ENCODE measurements around the gene SUCO. TPM values are rescaled to one million over a fixed set of nuclear protein-coding genes. Genes with fewer than 3 reads are reported as not detected.
A peak's percentile ranks its signal among the peaks of the same experiment; 100 is the strongest.

The SUCO gene
- total and polyA plus RNA-seq, 5 donors from 2014 or later = 9.0 to 108 (median 15.5) TPM

DNA sequence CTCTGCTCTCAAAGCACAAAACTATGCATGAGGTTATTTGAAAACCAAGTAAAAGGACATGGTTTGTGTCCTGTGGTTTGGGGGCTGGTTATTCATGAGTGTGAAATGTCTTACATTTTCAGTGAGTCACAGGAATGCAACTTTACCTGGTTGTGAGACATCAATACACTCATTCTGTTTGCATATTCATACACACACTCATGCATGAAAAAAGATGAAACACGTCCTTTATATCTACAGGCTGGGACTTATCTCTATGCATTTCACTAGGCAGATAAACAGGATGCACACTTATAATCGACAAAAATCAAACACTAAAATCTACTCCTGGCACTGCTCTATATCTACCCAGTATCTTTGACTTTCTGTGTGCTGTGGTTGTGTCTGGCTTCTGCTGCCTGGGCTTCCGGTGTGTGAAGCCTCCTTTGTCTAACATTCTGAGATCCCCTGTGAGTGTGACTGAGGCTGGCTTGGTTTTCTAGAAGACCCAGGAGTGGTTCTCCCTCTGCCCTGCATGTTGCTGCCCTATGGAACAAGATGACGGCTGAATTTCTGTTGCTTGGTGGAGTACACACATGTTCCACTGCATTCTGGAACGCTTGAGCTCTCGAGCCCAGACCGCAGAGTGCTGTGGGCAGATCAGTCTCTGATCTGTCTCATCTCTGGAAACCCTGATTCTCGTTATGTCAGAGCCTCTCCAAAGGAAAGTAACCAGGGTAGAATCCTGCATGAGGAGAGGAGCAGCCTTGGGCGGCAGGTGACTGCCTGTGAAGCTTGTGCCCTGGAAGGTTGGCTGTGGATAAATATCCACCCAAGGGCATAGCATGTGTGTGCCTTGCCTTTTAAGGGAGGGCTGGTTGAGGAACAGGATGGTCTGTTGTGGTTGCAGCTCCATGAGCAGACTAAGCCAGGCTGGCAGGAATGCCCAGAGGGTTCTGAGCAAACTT, 106.2 kb downstream of the SUCO start:
- DNase-seq (peak; percentile 16 to 87 (median 73)), ATAC-seq (ENCODE audit: low read depth in 2 of 2) (peak; percentile 83 to 90)
- Histone ChIP-seq H3K36me3 (ENCODE audit: control insufficient read depth, insufficient read depth, low read length) (no peaks in the 10 kb centered on the region), H3K4me3 (ENCODE audit: low read depth, low read length) (peak overlapping the region; percentile 51), H3K27ac (ENCODE audit: insufficient read depth, low read length, poor library complexity, severe bottlenecking) (peak overlapping the region; percentile 44), H3K9me3 (ENCODE audit: control insufficient read depth in 2 of 2, low read length in 2 of 2) (no peaks in the 10 kb centered on the region), H3K27me3 (ENCODE audit: control insufficient read depth, insufficient read depth, low read length) (no peaks in the 10 kb centered on the region), H3K4me1 (ENCODE audit: control insufficient read depth, insufficient read depth, low read length, poor library complexity, severe bottlenecking) (peaks cover 52% of the 10 kb centered on the region)
- Mint-ChIP-seq H3K36me3 (no peaks in the 10 kb centered on the region), H3K4me3 (peak overlapping the region; percentile 63 to 79 (median 70)), H3K9me3 (no peaks in the 10 kb centered on the region), H3K27me3 (no peaks in the 10 kb centered on the region), H3K4me1 (peaks cover 17 to 74% (median 54%) of the 10 kb centered on the region in 4 donors), H3K27ac (peak overlapping the region; percentile 80 to 94 (median 85))

DNA sequence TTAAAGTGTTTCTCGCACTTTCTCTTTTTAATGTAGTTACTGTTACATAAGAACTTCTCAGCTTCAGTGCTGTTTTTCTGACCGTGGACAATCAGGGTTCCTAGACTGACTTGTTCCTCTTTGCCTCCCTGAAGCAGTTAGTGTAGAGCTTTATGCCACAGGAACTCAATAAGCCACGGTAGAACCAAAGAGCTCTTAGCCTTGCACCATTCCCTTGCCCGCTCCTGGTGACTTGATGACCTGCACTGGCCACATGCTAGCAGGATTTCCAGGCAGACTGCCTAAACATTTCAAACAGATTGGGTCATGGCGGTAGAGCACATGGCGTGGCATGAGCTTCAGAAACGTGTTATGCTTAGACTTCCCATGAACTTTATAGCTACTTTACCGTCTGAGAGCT, 107.2 kb downstream of the SUCO start:
- H3K4me1 ChIP-seq (ENCODE audit: control insufficient read depth, insufficient read depth, low read length, poor library complexity, severe bottlenecking) = peaks cover 54% of the 10 kb centered on the region
- no peaks in the 10 kb centered on the region for H3K36me3 Mint-ChIP-seq
- peak overlapping the region; percentile 80 to 94 (median 85) for H3K27ac Mint-ChIP-seq

DNA sequence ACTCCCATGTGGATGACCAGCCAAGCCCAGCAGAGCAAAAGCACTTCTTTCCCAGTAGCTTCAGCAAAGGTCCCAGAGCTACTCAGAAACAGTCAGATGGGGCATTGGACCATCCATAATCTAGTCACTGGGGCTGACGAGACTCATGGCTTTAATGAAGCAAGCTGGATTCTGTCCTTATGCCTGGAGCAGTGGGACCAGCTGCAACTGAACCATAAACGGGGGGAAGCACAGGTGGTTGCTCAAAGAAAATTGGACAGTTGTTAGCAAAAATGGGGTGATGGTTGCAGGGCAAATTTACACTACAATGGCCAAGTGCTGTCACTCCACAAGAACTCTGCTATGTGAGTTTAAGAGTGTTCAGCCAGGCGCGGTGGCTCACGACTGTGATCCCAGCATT, 108.5 kb downstream of the SUCO start:
- no peak overlapping the region for H3K4me3 Mint-ChIP-seq
- no peaks in the 10 kb centered on the region for H3K36me3 Mint-ChIP-seq
- Histone ChIP-seq H3K36me3 (ENCODE audit: control insufficient read depth, insufficient read depth, low read length) (no peaks in the 10 kb centered on the region), H3K4me1 (ENCODE audit: control insufficient read depth, insufficient read depth, low read length, poor library complexity, severe bottlenecking) (peaks cover 54% of the 10 kb centered on the region), H3K27ac (ENCODE audit: insufficient read depth, low read length, poor library complexity, severe bottlenecking) (no peak overlapping the region), H3K9me3 (ENCODE audit: control insufficient read depth in 2 of 2, low read length in 2 of 2) (no peaks in the 10 kb centered on the region), H3K4me3 (ENCODE audit: low read depth, low read length) (no peak overlapping the region), H3K27me3 (ENCODE audit: control insufficient read depth, insufficient read depth, low read length) (no peaks in the 10 kb centered on the region)
- no peaks in the 10 kb centered on the region for H3K27me3 Mint-ChIP-seq
- ATAC-seq (ENCODE audit: low read depth in 2 of 2) (no peak), DNase-seq (no peak)
- H3K27ac Mint-ChIP-seq = peak overlapping the region; percentile 5 to 80 (median 38)
- H3K4me1 Mint-ChIP-seq = peaks cover 27 to 92% (median 66%) of the 10 kb centered on the region in 4 donors
- H3K9me3 Mint-ChIP-seq = no peaks in the 10 kb centered on the region

More for the DNA sequence above, 107.2 kb downstream of the SUCO start:
- Histone ChIP-seq H3K4me3 (ENCODE audit: low read depth, low read length) (peak overlapping the region; percentile 51), H3K36me3 (ENCODE audit: control insufficient read depth, insufficient read depth, low read length) (no peaks in the 10 kb centered on the region), H3K27ac (ENCODE audit: insufficient read depth, low read length, poor library complexity, severe bottlenecking) (no peak overlapping the region), H3K9me3 (ENCODE audit: control insufficient read depth in 2 of 2, low read length in 2 of 2) (no peaks in the 10 kb centered on the region), H3K27me3 (ENCODE audit: control insufficient read depth, insufficient read depth, low read length) (no peaks in the 10 kb centered on the region)
- no peak for DNase-seq
- ATAC-seq (ENCODE audit: low read depth in 2 of 2) = no peak
- peak overlapping the region in 3 of 4 donors; percentile 2 to 79 (median 24) for H3K4me3 Mint-ChIP-seq
- H3K9me3 Mint-ChIP-seq = no peaks in the 10 kb centered on the region
- no peaks in the 10 kb centered on the region for H3K27me3 Mint-ChIP-seq
- peaks cover 22 to 82% (median 61%) of the 10 kb centered on the region in 4 donors for H3K4me1 Mint-ChIP-seq

DNA sequence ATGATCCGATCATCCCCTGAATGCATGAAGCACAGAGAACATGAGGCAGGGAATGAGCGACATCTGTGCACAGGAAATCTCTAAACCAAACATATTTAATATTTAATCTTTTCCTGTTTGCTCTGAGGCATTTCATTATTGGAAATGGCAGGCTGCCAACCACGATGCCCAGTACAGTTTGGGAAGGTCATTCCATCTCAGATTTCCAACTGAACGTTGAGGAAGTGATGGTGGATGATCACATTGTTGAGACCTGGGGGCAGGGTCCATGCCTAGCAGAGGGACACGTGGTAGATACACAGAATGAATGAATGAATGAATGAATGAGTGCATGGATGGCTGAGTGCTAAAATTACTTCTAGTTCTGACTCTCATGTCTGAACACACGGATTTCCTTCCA, 110.0 kb downstream of the SUCO start:
- Mint-ChIP-seq H3K36me3 (no peaks in the 10 kb centered on the region), H3K4me3 (peak overlapping the region; percentile 19 to 73 (median 38)), H3K27me3 (no peaks in the 10 kb centered on the region), H3K27ac (peak overlapping the region in 2 of 3 donors; percentile 45 to 94), H3K9me3 (no peaks in the 10 kb centered on the region), H3K4me1 (peaks cover 29 to 94% (median 67%) of the 10 kb centered on the region in 4 donors)
- no peak for DNase-seq
- Histone ChIP-seq H3K9me3 (ENCODE audit: control insufficient read depth in 2 of 2, low read length in 2 of 2) (no peaks in the 10 kb centered on the region), H3K4me1 (ENCODE audit: control insufficient read depth, insufficient read depth, low read length, poor library complexity, severe bottlenecking) (peaks cover 55% of the 10 kb centered on the region), H3K27ac (ENCODE audit: insufficient read depth, low read length, poor library complexity, severe bottlenecking) (no peak overlapping the region), H3K4me3 (ENCODE audit: low read depth, low read length) (peak overlapping the region; percentile 30), H3K27me3 (ENCODE audit: control insufficient read depth, insufficient read depth, low read length) (no peaks in the 10 kb centered on the region), H3K36me3 (ENCODE audit: control insufficient read depth, insufficient read depth, low read length) (no peaks in the 10 kb centered on the region)
- no peak for ATAC-seq (ENCODE audit: low read depth in 2 of 2)

DNA sequence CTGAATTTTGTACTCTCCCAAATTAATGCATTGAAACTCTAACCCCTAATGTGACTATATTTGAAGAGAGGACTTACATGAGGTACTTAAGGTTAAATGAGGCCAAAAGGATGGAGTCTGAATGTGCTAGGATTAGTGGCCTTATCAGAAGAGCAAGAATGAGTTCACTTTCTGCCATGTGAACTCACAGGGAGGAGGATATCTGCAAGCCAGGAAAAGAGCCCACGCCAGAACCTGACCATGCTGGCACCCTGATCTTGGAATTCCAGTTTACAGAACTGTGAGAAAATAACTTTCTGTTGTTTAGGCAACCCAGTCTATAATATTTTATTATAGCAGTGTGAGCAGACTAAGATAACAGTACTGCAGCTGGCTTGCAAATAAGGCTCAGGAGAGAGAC, 113.7 kb downstream of the SUCO start:
- Histone ChIP-seq H3K27me3 (ENCODE audit: control insufficient read depth, insufficient read depth, low read length) (no peaks in the 10 kb centered on the region), H3K27ac (ENCODE audit: insufficient read depth, low read length, poor library complexity, severe bottlenecking) (no peak overlapping the region), H3K4me3 (ENCODE audit: low read depth, low read length) (peak overlapping the region; percentile 5), H3K4me1 (ENCODE audit: control insufficient read depth, insufficient read depth, low read length, poor library complexity, severe bottlenecking) (peaks cover 29% of the 10 kb centered on the region), H3K9me3 (ENCODE audit: control insufficient read depth in 2 of 2, low read length in 2 of 2) (no peaks in the 10 kb centered on the region), H3K36me3 (ENCODE audit: control insufficient read depth, insufficient read depth, low read length) (no peaks in the 10 kb centered on the region)
- no peak for DNase-seq
- ATAC-seq (ENCODE audit: low read depth in 2 of 2) = no peak
- Mint-ChIP-seq H3K36me3 (no peaks in the 10 kb centered on the region), H3K27ac (peak overlapping the region in 1 of 3 donors; percentile 77), H3K27me3 (no peaks in the 10 kb centered on the region), H3K9me3 (peaks cover 0 to 1% (median 0%) of the 10 kb centered on the region in 7 donors), H3K4me3 (peak overlapping the region in 2 of 4 donors; percentile 19 to 37), H3K4me1 (peaks cover 16 to 57% (median 44%) of the 10 kb centered on the region in 4 donors)

DNA sequence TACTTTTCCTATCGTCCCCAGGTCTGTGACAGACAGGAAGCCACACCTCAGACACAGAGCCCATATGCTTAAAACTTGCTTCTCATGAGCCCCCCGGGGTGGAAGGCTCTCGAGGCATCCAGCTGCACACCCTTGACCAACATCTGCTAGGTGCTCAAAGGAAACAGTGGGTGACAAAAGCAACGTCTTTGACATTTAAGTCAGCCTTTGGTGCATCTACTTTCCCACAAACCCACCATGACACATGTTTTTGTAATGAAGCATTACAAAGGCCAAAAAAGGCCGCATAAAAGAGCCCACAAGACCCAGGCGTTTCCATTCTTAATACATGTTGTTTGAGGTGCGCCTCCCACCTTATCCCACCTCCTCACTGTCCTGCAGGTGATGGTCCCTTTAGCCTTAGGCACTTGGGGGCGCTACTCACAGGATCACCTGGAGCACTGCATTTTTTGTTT, 114.2 kb downstream of the SUCO start:
- no peaks in the 10 kb centered on the region for H3K36me3 ChIP-seq (ENCODE audit: control insufficient read depth, insufficient read depth, low read length)
- no peaks in the 10 kb centered on the region for H3K9me3 ChIP-seq (ENCODE audit: control insufficient read depth in 2 of 2, low read length in 2 of 2)
- no peaks in the 10 kb centered on the region for H3K36me3 Mint-ChIP-seq
- no peak overlapping the region for H3K27ac ChIP-seq (ENCODE audit: insufficient read depth, low read length, poor library complexity, severe bottlenecking)
- H3K9me3 Mint-ChIP-seq = peaks cover 0 to 1% (median 0%) of the 10 kb centered on the region in 7 donors
- no peaks in the 10 kb centered on the region for H3K27me3 Mint-ChIP-seq
- H3K27ac Mint-ChIP-seq = peak overlapping the region in 1 of 3 donors; percentile 77
- peak overlapping the region in 2 of 4 donors; percentile 19 to 37 for H3K4me3 Mint-ChIP-seq
- H3K4me3 ChIP-seq (ENCODE audit: low read depth, low read length) = peak overlapping the region; percentile 5
- DNase-seq = peak in 1 of 3 donors; percentile 32
- peak; percentile 35 to 42 for ATAC-seq (ENCODE audit: low read depth in 2 of 2)
- H3K27me3 ChIP-seq (ENCODE audit: control insufficient read depth, insufficient read depth, low read length) = no peaks in the 10 kb centered on the region
- peaks cover 29% of the 10 kb centered on the region for H3K4me1 ChIP-seq (ENCODE audit: control insufficient read depth, insufficient read depth, low read length, poor library complexity, severe bottlenecking)
- H3K4me1 Mint-ChIP-seq = peaks cover 16 to 54% (median 41%) of the 10 kb centered on the region in 4 donors

DNA sequence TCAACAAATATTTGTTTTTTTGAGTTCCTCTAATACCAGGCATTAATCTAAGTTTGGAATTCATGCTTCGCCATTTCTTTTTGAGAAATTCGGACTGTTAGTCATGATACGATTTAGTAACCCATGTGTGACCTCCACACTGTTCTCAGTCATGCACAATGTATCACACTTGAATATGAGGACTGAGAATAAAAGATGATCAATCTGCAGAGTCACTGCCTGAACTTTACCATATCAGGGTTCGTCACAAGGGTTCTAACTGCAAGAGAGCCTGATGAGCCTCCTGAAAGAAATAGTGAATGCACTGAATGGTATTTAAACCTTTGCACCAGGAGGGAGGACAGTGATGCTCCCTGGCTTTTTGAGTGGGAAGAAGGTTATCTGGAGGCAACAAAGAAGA, 115.0 kb downstream of the SUCO start:
- Mint-ChIP-seq H3K36me3 (no peaks in the 10 kb centered on the region), H3K27me3 (no peaks in the 10 kb centered on the region), H3K4me1 (peaks cover 16 to 48% (median 36%) of the 10 kb centered on the region in 4 donors), H3K4me3 (no peak overlapping the region), H3K27ac (no peak overlapping the region), H3K9me3 (peaks cover 0 to 1% (median 0%) of the 10 kb centered on the region in 7 donors)
- Histone ChIP-seq H3K36me3 (ENCODE audit: control insufficient read depth, insufficient read depth, low read length) (no peaks in the 10 kb centered on the region), H3K4me3 (ENCODE audit: low read depth, low read length) (no peak overlapping the region), H3K4me1 (ENCODE audit: control insufficient read depth, insufficient read depth, low read length, poor library complexity, severe bottlenecking) (peaks cover 23% of the 10 kb centered on the region), H3K27me3 (ENCODE audit: control insufficient read depth, insufficient read depth, low read length) (no peaks in the 10 kb centered on the region), H3K27ac (ENCODE audit: insufficient read depth, low read length, poor library complexity, severe bottlenecking) (no peak overlapping the region), H3K9me3 (ENCODE audit: control insufficient read depth in 2 of 2, low read length in 2 of 2) (no peaks in the 10 kb centered on the region)
- DNase-seq = no peak
- no peak for ATAC-seq (ENCODE audit: low read depth in 2 of 2)
